SK-N-SH treated with all-trans-retinoic acid at 6 μM for 48 hours (cell line): ENCODE measurements around the gene ARFRP1.

ENCODE experiments used
- ATAC-seq: fragments of 200-7000 bp; cut with Tn5 transposase; 3 replicates; pipeline ENCODE4 v1.9.1; 2020; ENCODE audit warnings: mild to moderate bottlenecking, moderate library complexity
- CREB5 ChIP-seq: fragments of 250-450 bp; sonication (Bioruptor Pico); IDR thresholded peaks from 2 replicates; pipeline ENCODE4 v1.5.1; 2020; ENCODE audit warnings: low read depth, mild to moderate bottlenecking, moderate library complexity
- ESRRG ChIP-seq: fragments of 250-450 bp; sonication (Bioruptor Pico); IDR thresholded peaks from 2 replicates; pipeline ENCODE4 v1.6.1; 2021; ENCODE audit warnings: mild to moderate bottlenecking
- GLIS3 ChIP-seq: fragments of 250-450 bp; sonication (Bioruptor Pico); IDR thresholded peaks from 2 replicates; pipeline ENCODE4 v1.5.0; 2020; ENCODE audit warnings: mild to moderate bottlenecking, moderate library complexity
- OSR1 ChIP-seq: fragments of 250-450 bp; sonication (Bioruptor Pico); IDR thresholded peaks from 2 replicates; pipeline ENCODE4 v1.8.0; 2022; ENCODE audit warnings: moderate library complexity, mild to moderate bottlenecking, inconsistent platforms
- PATZ1 ChIP-seq: fragments of 250-450 bp; sonication (Bioruptor Pico); IDR thresholded peaks from 2 replicates; pipeline ENCODE4 v1.8.0; 2020; ENCODE audit warnings: mild to moderate bottlenecking, moderate library complexity, borderline replicate concordance
- POU6F1 ChIP-seq: fragments of 250-450 bp; sonication (Bioruptor Pico); IDR thresholded peaks from 2 replicates; pipeline ENCODE4 v1.8.0; 2021; ENCODE audit warnings: low read depth, mild to moderate bottlenecking, moderate library complexity, borderline replicate concordance
- PPARA ChIP-seq: fragments of 250-450 bp; sonication (Bioruptor Pico); IDR thresholded peaks from 2 replicates; pipeline ENCODE4 v1.5.0; 2020; ENCODE audit warnings: mild to moderate bottlenecking, borderline replicate concordance
- RARB ChIP-seq: fragments of 250-450 bp; sonication (Bioruptor Pico); IDR thresholded peaks from 2 replicates; pipeline ENCODE4 v1.8.0; 2021; ENCODE audit warnings: mild to moderate bottlenecking, moderate library complexity
- SNAI2 ChIP-seq: fragments of 250-450 bp; sonication (Bioruptor Pico); IDR thresholded peaks from 2 replicates; pipeline ENCODE4 v1.5.0; 2020; ENCODE audit warnings: mild to moderate bottlenecking, moderate library complexity
- TCF4 ChIP-seq: fragments of 250-450 bp; sonication (Bioruptor Pico); IDR thresholded peaks from 2 replicates; pipeline ENCODE4 v1.8.0; 2021; ENCODE audit warnings: mild to moderate bottlenecking, moderate library complexity, borderline replicate concordance
- TOX ChIP-seq: fragments of 250-450 bp; sonication (Bioruptor Pico); IDR thresholded peaks from 2 replicates; pipeline ENCODE4 v1.8.0; 2021; ENCODE audit warnings: mild to moderate bottlenecking, moderate library complexity, borderline replicate concordance
- TSHZ2 ChIP-seq: fragments of 250-450 bp; sonication (Bioruptor Pico); IDR thresholded peaks from 2 replicates; pipeline ENCODE4 v1.5.0; 2020; ENCODE audit warnings: mild to moderate bottlenecking, moderate library complexity
- ZC3H10 ChIP-seq: fragments of 250-450 bp; sonication (Bioruptor Pico); IDR thresholded peaks from 2 replicates; pipeline ENCODE4 v1.5.1; 2021; ENCODE audit warnings: mild to moderate bottlenecking, moderate library complexity
- ZFP3 ChIP-seq: fragments of 250-450 bp; sonication (Bioruptor Pico); IDR thresholded peaks from 2 replicates; pipeline ENCODE4 v1.5.0; 2020; ENCODE audit warnings: mild to moderate bottlenecking, moderate library complexity
- ZFP30 ChIP-seq: fragments of 450-650 bp; formaldehyde crosslinking; IDR thresholded peaks from 2 replicates; pipeline ENCODE4 v1.5.0; 2022; ENCODE audit warnings: mild to moderate bottlenecking, moderate library complexity
- ZNF565 ChIP-seq: fragments of 450-650 bp; formaldehyde crosslinking; conservative IDR thresholded peaks from 2 replicates; pipeline ENCODE4 v1.5.0; 2020; ENCODE audit warnings: low read depth, mild to moderate bottlenecking, moderate library complexity

ARFRP1 gene

GRCh38 chr20:63697868-63698545 lies 9.8 kb downstream of the ARFRP1 start:
- ATAC-seq = no peak
- TF ChIP-seq CREB5 (CRISPR knock-in tag) (no peak), SNAI2 (CRISPR knock-in tag) (no peak), POU6F1 (CRISPR knock-in tag) (no peak), ZNF565 (CRISPR knock-in tag) (no peak)
- TF ChIP-seq, all 23 proteins: peak for 0

- peak; percentile 0; the same call in 1 of the 3 replicates for ATAC-seq
- TF ChIP-seq RARB (CRISPR knock-in tag) (no peak), GLIS3 (CRISPR knock-in tag) (no peak), ZC3H10 (CRISPR knock-in tag) (no peak), TOX (no peak), ZNF565 (CRISPR knock-in tag) (no peak), TSHZ2 (CRISPR knock-in tag) (no peak)
Measured at GRCh38 chr20:63697357-63697867, 10.4 kb downstream of the ARFRP1 start.

DNA sequence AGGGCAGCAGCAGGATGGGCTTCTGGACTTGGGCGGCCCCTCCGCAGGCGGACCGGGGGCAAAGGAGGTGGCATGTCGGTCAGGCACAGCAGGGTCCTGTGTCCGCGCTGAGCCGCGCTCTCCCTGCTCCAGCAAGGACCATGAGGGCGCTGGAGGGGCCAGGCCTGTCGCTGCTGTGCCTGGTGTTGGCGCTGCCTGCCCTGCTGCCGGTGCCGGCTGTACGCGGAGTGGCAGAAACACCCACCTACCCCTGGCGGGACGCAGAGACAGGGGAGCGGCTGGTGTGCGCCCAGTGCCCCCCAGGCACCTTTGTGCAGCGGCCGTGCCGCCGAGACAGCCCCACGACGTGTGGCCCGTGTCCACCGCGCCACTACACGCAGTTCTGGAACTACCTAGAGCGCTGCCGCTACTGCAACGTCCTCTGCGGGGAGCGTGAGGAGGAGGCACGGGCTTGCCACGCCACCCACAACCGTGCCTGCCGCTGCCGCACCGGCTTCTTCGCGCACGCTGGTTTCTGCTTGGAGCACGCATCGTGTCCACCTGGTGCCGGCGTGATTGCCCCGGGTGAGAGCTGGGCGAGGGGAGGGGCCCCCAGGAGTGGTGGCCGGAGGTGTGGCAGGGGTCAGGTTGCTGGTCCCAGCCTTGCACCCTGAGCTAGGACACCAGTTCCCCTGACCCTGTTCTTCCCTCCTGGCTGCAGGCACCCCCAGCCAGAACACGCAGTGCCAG lies 11.0 kb downstream of the ARFRP1 start, which contains the start of gene TNFRSF6B:
TSS of gene TNFRSF6B (plus strand) at position 25 of the 729 bp plus-strand sequence. CDS start at position 141, 116 bp downstream.
- TF ChIP-seq PATZ1 (no peak), ZFP3 (CRISPR knock-in tag) (no peak), SNAI2 (CRISPR knock-in tag) (no peak), ZNF565 (CRISPR knock-in tag) (no peak), RARB (CRISPR knock-in tag) (no peak), ESRRG (CRISPR knock-in tag) (no peak), ZC3H10 (CRISPR knock-in tag) (no peak), TCF4 (CRISPR knock-in tag) (no peak), PPARA (no peak), ZFP30 (CRISPR knock-in tag) (no peak), TSHZ2 (CRISPR knock-in tag) (no peak), OSR1 (CRISPR knock-in tag) (no peak)
- peak; percentile 2 for ATAC-seq
